Activated CD8-positive, alpha-beta T cell treated with anti-CD3 and anti-CD28 coated beads for 36 hours (primary cell): Measurements from ENCODE around the gene COX6A2. TPM values are rescaled to one million over a fixed set of nuclear protein-coding genes. Genes with fewer than 3 reads are reported as not detected.
"Not testable (repeated sequence)": the region's sequence is repeated elsewhere in the genome, so short reads cannot be mapped to it uniquely, and the experiment has no call there.

Experiments used
- ATAC-seq: fragments of 200-7000 bp; cut with Tn5 transposase; one replicate; pipeline ENCODE4 v1.10.0; 2021; ENCODE audit warnings: mild to moderate bottlenecking, moderate library complexity
- CTCF ChIA-PET: fragments of 350-600 bp; sonication (Branson Sonifier 250); formaldehyde crosslinking; loops from one replicate; lab custom pipeline; 2021; ENCODE audit warnings: antibody characterized with exemption; lab: Charles Lee
- POLR2A ChIA-PET: fragments of 350-600 bp; sonication (Branson Sonifier 250); formaldehyde crosslinking; loops from one replicate; lab custom pipeline; 2021; ENCODE audit warnings: antibody characterized with exemption; lab: Charles Lee
- DNase-seq: peaks from one replicate; pipeline ENCODE4 v3.0.0-alpha.2; 2020
- H3K27ac Mint-ChIP-seq: one replicate; pipeline ENCODE4 v1.8.0; 2021; ENCODE audit warnings: mild to moderate bottlenecking, mixed read lengths
- H3K27me3 Mint-ChIP-seq: one replicate; pipeline ENCODE4 v1.8.0; 2021; ENCODE audit warnings: mixed read lengths
- H3K36me3 Mint-ChIP-seq: one replicate; pipeline ENCODE4 v1.8.0; 2021; ENCODE audit warnings: low read depth, mixed read lengths
- H3K4me1 Mint-ChIP-seq: one replicate; pipeline ENCODE4 v1.8.0; 2021; ENCODE audit warnings: low read depth, mixed read lengths
- H3K4me3 Mint-ChIP-seq: one replicate; pipeline ENCODE4 v1.8.0; 2021; ENCODE audit warnings: mild to moderate bottlenecking, moderate library complexity, mixed read lengths
- H3K9me3 Mint-ChIP-seq: one replicate; pipeline ENCODE4 v1.8.0; 2021; ENCODE audit warnings: mixed read lengths
- intact Hi-C: fragments of 100-400 bp; cut with micrococcal nuclease; formaldehyde crosslinking; loops from one replicate; pipeline ENCODE4 v1.10.0; 2022
- total RNA-seq, 2 experiments: library from RNA; stranded (reverse); gene quantifications; one replicate each; pipeline ENCODE4 v1.2.3, GENCODE V29; 2021
- TF ChIP-seq, protein P1 (sequence below): fragments of 200-600 bp; IDR thresholded peaks from one replicate; pipeline ENCODE4 v1.8.0; 2022; ENCODE audit warnings: antibody characterized with exemption, mild to moderate bottlenecking

Gene COX6A2
- total RNA-seq, 2 experiments from 2014 or later: not detected

DNA sequence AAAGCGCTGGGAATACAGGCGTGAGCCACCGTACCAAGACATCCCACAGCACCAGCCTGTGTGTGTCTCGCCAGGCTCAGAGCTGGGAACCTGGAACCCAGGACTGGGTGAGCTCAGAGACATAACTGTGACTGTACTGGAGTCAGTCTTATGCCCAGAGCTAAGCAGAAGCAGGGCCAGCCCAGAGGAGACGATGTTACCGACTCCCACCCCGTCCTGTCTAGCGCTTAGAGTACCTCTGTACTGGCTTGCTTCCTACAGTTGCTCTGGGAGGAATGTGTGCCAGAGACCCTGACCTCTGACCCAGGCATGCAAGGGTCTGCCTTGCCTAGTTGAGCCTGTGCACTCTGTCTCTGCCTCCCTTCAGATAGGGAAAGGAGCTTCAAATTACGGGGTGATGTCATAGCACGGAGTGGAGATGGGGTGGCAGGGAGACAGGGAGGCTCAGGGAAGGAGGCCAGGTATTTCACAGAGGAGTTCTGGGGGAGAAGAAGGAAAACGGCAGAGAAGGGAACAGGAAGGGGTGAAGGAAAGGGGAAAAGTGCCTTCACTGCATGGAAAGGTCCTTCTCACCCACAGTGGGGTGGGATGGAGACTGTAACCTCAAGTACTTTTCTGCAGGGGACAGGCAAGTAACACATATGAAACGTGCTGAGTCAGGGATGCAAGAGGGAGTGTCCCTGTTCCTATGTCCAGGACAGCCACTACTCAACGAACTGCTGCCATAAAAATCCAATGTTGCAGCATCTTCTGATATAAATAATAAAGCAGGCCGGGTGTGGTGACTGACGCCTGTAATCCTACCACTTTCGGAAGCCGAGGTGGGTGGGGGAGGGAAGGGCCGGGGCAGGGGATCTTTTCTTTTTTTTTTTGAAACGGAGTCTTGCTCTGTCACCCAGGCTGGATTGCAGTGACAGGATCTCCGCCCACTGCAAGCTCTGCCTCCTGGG, 25.4 kb upstream of the COX6A2 start:
- POLR2A ChIA-PET: interaction anchor here (0.9 kb wide), 1 partner anchor 258 kb away, joined by 3 read pairs; no protein-coding TSS in a partner anchor
- intact Hi-C loops: loop anchor here (10.0 kb wide), 1 partner anchor 411 kb away; no protein-coding TSS in a partner anchor
- H3K4me3 Mint-ChIP-seq: no peak overlapping the region

DNA sequence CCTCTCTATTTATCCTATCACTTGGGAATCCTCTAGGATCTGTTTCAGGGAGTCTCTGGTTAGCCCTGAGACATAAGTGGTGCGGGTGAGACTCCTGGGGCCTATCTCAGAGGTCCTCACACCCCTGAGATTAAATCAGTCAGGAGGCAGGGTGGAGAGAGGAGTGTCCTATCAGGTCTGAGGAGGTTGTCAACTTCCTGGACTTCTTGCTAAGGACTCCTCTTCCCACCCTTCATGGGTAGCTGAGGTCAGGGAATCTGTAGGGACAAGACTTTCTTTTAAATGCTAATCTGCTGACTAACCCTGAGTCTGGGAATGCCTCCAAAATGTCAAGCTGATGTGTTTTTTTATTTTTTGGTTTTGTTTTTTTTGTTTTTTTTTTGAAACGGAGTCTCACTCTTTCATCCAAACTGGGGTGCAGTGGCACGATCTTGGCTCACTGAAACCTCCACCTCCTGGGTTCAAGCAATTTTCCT, 24.5 kb upstream of the COX6A2 start:
- POLR2A ChIA-PET: interaction anchor here (0.6 to 0.9 kb wide), 2 partner anchors 257 to 363 kb away, joined by 3 read pairs; no protein-coding TSS in a partner anchor
- no peak overlapping the region for H3K4me3 Mint-ChIP-seq
- no peak overlapping the region for H3K27ac Mint-ChIP-seq
- H3K36me3 Mint-ChIP-seq: peaks cover 26% of the 10 kb centered on the region
- H3K4me1 Mint-ChIP-seq: peaks cover 36% of the 10 kb centered on the region
- no peaks in the 10 kb centered on the region for H3K27me3 Mint-ChIP-seq
- DNase-seq (no peak), ATAC-seq (no peak)
- TF ChIP-seq, protein P1, sequence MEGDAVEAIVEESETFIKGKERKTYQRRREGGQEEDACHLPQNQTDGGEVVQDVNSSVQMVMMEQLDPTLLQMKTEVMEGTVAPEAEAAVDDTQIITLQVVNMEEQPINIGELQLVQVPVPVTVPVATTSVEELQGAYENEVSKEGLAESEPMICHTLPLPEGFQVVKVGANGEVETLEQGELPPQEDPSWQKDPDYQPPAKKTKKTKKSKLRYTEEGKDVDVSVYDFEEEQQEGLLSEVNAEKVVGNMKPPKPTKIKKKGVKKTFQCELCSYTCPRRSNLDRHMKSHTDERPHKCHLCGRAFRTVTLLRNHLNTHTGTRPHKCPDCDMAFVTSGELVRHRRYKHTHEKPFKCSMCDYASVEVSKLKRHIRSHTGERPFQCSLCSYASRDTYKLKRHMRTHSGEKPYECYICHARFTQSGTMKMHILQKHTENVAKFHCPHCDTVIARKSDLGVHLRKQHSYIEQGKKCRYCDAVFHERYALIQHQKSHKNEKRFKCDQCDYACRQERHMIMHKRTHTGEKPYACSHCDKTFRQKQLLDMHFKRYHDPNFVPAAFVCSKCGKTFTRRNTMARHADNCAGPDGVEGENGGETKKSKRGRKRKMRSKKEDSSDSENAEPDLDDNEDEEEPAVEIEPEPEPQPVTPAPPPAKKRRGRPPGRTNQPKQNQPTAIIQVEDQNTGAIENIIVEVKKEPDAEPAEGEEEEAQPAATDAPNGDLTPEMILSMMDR: no peak
- intact Hi-C loops: loop anchor here (10.0 kb wide), 1 partner anchor 412 kb away; no protein-coding TSS in a partner anchor
- H3K9me3 Mint-ChIP-seq: no peaks in the 10 kb centered on the region
- CTCF ChIA-PET: interaction anchor here (1.3 to 1.4 kb wide), 3 partner anchors 9 to 416 kb away, joined by 3 to 7 read pairs (median 3); partner anchors contain the start of gene ZNF843

More for the DNA sequence above, 25.4 kb upstream of the COX6A2 start:
- H3K9me3 Mint-ChIP-seq: no peaks in the 10 kb centered on the region
- DNase-seq (no peak), ATAC-seq (no peak)
- peaks cover 33% of the 10 kb centered on the region for H3K36me3 Mint-ChIP-seq
- peak overlapping the region; percentile 49 for H3K27ac Mint-ChIP-seq
- no peaks in the 10 kb centered on the region for H3K27me3 Mint-ChIP-seq
- peaks cover 41% of the 10 kb centered on the region for H3K4me1 Mint-ChIP-seq
- CTCF ChIA-PET: interaction anchor here (1.4 kb wide), 1 partner anchor 10 kb away, joined by 7 read pairs; the partner anchor contains the start of gene ZNF843
- TF ChIP-seq, protein P1: no peak

DNA sequence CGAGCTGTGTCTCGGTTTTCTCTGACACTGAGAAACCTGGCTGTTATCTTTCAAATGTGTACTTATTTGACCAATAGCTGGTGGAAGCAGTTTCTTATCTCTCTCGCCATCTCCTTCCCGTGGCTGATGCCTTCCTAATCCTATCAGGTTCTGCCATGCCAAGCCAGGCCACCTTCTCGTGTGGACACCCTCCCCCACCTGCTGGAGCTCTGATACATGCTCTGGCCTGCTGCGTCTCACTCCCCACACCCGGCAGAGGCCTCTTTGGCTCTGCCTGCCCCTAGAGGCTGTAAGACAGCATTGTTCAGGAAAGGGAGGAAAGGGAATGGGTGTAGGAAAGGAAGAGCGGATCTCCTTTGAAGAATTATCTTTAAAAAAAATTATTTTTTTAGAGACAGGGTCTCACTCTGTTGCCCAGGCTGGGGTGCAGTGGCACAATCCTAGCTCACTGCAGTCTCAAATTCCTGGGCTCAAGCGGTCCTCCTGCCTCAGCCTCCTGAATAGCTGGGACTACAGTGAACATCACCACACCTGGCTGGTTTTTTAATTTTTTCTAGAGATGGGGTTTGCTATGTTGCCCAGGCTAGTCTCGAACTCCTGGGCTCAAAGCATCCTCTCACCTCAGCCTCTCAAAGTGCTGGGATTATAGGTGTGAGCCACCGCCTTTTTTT, 23.7 kb upstream of the COX6A2 start:
- intact Hi-C loops: loop anchor here (10.0 kb wide), 1 partner anchor 413 kb away; no protein-coding TSS in a partner anchor
- DNase-seq: no peak
- H3K27ac Mint-ChIP-seq: no peak overlapping the region

DNA sequence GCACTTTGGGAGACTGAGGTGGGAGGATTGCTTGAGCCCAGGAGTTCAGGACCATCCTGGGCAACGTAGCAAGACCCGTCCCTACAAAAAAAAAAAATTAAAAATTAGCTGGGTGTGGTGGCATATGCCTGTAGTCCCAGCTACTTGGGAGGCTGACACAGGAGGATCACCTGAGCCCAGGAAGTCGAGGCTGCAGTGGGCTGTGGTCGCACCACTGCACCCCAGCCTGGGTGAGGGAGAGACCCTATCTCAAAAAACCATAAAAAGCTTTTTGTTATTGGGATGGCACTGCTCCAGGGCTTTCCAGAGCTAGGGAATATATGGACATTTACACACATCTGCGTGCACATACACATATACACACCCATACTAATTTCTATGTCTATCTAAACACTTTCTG, 23.0 kb upstream of the COX6A2 start:
- Mint-ChIP-seq H3K36me3 (peaks cover 17% of the 10 kb centered on the region), H3K9me3 (no peaks in the 10 kb centered on the region), H3K27ac (no peak overlapping the region), H3K27me3 (no peaks in the 10 kb centered on the region), H3K4me1 (peaks cover 28% of the 10 kb centered on the region), H3K4me3 (no peak overlapping the region)
- POLR2A ChIA-PET: interaction anchor here (0.7 to 1.4 kb wide), 4 partner anchors 8 to 250 kb away, joined by 3 to 5 read pairs (median 4); no protein-coding TSS in a partner anchor
- no peak for ATAC-seq
- DNase-seq: no peak
- TF ChIP-seq, protein P1: no peak
- CTCF ChIA-PET: interaction anchor here (1.1 to 1.6 kb wide), 3 partner anchors 8 to 417 kb away, joined by 3 to 9 read pairs (median 4); no protein-coding TSS in a partner anchor
- intact Hi-C loops: loop anchor here (10.0 kb wide), 1 partner anchor 414 kb away; no protein-coding TSS in a partner anchor

More for the DNA sequence above, 23.7 kb upstream of the COX6A2 start:
- POLR2A ChIA-PET: interaction anchor here (0.7 to 1.4 kb wide), 4 partner anchors 8 to 250 kb away, joined by 3 to 5 read pairs (median 4); no protein-coding TSS in a partner anchor
- CTCF ChIA-PET: interaction anchor here (1.1 to 1.6 kb wide), 4 partner anchors 8 to 417 kb away, joined by 3 to 9 read pairs (median 4); no protein-coding TSS in a partner anchor
- no peak overlapping the region for H3K4me3 Mint-ChIP-seq
- no peaks in the 10 kb centered on the region for H3K27me3 Mint-ChIP-seq
- H3K36me3 Mint-ChIP-seq: peaks cover 19% of the 10 kb centered on the region
- no peaks in the 10 kb centered on the region for H3K9me3 Mint-ChIP-seq
- TF ChIP-seq, protein P1: no peak
- H3K4me1 Mint-ChIP-seq: peaks cover 30% of the 10 kb centered on the region
- peak; percentile 38 for ATAC-seq

DNA sequence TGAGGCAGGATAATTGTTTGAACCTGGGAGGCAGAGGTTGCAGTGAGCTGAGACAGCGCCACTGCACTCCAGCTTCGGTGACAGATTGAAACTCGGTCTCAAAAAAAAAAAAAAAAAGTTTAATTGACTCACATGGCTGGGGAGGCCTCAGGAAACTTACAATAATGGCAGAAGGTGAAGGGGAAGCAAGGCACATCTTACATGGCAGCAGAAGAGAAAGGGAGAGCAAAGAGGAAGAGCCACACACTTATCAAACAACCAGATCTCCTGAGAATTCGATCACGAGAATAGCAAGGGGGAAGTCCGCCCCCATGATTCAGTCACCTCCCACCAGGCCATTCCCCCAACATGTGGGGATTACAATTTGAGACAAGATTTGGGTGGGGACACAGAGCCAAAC, 17.8 kb upstream of the COX6A2 start:
- H3K27me3 Mint-ChIP-seq, H3K4me1 Mint-ChIP-seq, H3K27ac Mint-ChIP-seq, H3K36me3 Mint-ChIP-seq, H3K4me3 Mint-ChIP-seq, DNase-seq, ATAC-seq, H3K9me3 Mint-ChIP-seq: not testable (repeated sequence)
- POLR2A ChIA-PET: interaction anchor here (2.0 kb wide), 1 partner anchor 250 kb away, joined by 4 read pairs; no protein-coding TSS in a partner anchor
- intact Hi-C loops: loop anchor here (10.0 kb wide), 2 partner anchors 61 to 241 kb away; partner anchors contain the start of gene PYCARD
- CTCF ChIA-PET: interaction anchor here (1.4 kb wide), 1 partner anchor 462 kb away, joined by 3 read pairs; no protein-coding TSS in a partner anchor
